Panc1 (cell line): Measurements from ENCODE around the gene BICD1.

ENCODE experiments used
- CTCF ChIP-seq: fragments of 450-650 bp; IDR thresholded peaks from 2 replicates; pipeline ENCODE4 v1.5.1; 2017; ENCODE audit warnings: mild to moderate bottlenecking
- POLR2AphosphoS5 ChIP-seq: IDR thresholded peaks from 2 replicates; pipeline ENCODE4 v1.6.1; 2012; ENCODE audit warnings: mild to moderate bottlenecking, low read depth, low read length, moderate library complexity
- REST ChIP-seq, 2 experiments: IDR thresholded peaks; 2 replicates each; pipeline ENCODE4 v1.6.1; 2011 to 2012; ENCODE audit warnings: low read depth in 2 of 2, control low read depth in 1 of 2, low read length in 1 of 2, mild to moderate bottlenecking in 1 of 2, moderate library complexity in 1 of 2; ENCODE audit not compliant: insufficient read depth in 1 of 2
- SIN3A ChIP-seq: IDR thresholded peaks from 2 replicates; pipeline ENCODE4 v1.6.1; 2012; ENCODE audit warnings: low read depth, mild to moderate bottlenecking, low read length, moderate library complexity, borderline replicate concordance; ENCODE audit not compliant: insufficient read depth
- TCF7L2 ChIP-seq: IDR thresholded peaks from 2 replicates; pipeline ENCODE4 v1.6.1; 2011; ENCODE audit warnings: mild to moderate bottlenecking, low read depth, low read length, inconsistent platforms

- TF ChIP-seq REST (IDR thresholded peaks at IDR 0.05; ENCODE audit: insufficient read depth in 1 of 2, low read depth in 2 of 2, low read length in 1 of 2) (no peak), CTCF (no peak), SIN3A (no peak), POLR2AphosphoS5 (no peak), TCF7L2 (no peak)
These were observed 260.7 kb downstream of the BICD1 start for GRCh38 chr12:32367381-32367780.
